Medulla oblongata (tissue), 1 donor: ENCODE results near the gene ATXN2.
A peak's percentile ranks its signal among the peaks of the same experiment; 100 is the strongest.

ENCODE experiments used
- DNase-seq: peaks from one replicate; pipeline ENCODE4 v3.0.0-alpha.2; 2015; ENCODE audit errors: extremely low spot score

The ATXN2 gene

DNA sequence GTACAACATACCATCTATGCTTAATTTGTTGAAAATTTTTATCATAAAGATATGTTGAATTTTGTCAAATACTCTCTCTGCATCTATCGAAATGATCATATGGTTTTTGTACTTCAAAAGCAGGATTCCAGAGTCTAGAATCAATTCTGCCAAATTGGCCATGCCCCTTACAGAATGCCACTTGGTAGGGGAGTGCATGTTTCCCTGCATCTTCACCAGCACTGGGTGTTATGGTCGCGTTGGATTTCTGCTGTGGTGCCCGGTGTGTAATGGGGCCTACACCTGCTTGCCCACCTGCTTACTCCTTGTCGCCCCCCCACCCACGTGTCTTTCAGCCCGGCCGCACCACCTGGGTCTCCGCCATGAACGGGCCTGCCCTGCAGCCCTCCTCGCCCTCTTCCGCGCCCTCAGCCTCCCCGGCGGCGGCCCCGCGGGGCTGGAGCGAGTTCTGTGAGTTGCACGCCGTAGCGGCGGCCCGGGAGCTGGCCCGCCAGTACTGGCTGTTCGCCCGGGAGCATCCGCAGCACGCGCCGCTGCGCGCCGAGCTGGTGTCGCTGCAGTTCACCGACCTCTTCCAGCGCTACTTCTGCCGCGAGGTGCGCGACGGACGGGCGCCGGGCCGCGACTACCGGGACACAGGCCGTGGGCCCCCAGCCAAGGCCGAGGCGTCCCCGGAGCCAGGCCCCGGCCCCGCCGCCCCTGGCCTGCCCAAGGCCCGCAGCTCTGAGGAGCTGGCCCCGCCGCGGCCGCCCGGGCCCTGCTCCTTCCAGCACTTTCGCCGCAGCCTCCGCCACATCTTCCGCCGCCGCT is 181.1 kb downstream of the ATXN2 start:
- no peak for DNase-seq

DNA sequence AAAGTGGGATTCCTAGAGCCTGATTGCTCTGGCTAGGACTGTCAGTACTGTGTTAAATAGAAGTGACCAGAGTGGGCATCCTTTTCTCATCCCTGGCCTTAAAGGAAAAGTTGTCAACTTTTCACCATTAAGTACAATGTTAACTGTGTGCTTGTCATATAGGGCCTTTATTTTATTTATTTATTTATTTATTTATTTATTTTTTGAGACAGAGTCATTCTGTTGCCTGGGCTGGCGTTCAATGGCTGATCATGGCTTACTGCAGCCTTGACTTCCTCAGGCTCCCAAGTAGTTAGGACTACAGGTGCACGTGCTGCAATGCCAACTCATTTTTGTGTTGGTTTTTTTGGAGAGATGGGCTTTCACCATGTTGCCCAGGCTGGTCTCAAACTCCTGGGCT is 181.8 kb downstream of the ATXN2 start:
- DNase-seq = no peak

DNA sequence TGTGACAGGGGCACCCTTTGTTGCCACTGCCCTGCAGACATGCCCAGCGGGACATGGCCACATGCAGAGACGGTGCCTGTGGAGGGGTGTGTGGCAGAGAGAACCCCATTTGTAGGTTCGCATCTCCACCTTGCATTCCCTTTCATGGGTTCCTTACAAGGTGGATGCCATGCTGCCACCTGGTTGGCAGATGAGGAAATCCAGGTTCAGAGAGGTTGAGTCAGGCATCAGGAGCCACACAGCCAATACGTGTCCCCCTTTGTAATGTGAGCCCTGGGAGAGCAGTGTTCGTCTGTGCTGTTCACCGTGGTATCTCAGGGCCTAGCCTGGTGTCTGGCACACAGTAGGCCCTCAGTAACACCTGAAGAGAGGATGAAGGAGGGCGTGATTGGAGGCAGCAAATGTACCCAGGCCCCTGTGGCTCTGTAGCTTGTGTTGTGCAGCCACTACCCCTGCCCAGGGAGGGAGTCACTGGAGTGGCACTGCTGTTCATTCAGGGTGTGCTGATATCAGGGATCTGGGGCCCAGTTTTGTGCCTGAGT is 184.3 kb downstream of the ATXN2 start:
- DNase-seq = no peak

DNA sequence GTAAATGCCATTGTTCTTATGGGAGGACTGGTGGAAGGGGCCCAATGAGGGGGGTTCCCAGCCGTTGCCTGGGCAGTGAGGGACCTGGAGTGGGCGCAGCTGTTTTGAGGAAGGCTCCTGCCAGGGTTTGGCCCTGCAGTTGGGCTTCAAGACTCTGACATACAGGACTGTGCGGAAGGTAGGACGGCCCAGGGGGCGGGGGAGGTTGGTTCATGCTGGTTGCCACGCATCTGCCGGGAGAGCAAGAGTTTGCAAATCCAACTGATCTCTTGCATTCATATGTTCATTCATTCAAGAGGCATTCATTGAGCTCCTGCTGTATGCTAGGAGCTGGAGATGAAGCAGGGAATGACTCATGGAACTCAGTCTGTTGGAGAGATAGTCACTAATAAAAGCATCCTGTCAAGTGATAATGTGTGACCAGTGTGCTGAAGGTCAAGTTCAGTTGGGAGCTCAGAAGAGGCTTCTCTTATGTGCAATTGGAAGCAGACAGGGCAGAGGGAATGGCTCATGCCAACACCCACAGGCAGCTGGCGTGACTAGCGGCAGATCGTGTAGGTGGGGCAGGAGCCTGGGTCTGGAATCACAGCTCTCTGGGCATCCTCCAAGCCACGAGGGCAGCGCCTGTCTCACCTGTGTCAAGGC is 185.6 kb downstream of the ATXN2 start:
- DNase-seq = no peak

DNA sequence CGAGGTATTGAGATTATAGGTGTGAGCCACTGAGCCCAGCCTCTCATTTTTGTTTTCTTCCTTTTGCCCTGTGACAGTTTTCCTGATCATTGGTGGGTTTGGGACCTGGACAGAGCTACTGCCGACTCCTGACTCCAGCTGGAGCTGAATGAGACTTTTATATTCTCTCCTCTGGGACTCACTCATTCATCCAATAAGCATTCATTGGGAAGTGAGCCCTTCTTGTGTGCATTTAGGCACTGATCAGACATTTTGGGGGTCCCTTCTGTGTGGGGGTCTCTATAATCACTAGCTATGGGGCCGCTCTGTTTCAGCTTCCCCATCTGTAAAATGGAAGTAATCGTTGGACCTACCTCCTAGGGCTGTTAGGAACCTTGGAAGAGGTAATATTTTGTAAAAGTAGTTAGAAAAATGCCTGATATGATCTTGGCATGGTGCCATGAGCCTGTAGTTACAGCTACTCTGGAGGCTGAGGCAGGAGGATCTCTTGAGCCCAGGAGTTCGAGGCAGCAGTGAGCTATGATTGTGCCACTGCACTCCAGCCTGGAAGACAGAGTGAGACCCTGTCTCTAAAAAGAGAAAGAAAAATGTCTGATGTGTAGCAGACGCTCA is 186.2 kb downstream of the ATXN2 start:
- DNase-seq = no peak

DNA sequence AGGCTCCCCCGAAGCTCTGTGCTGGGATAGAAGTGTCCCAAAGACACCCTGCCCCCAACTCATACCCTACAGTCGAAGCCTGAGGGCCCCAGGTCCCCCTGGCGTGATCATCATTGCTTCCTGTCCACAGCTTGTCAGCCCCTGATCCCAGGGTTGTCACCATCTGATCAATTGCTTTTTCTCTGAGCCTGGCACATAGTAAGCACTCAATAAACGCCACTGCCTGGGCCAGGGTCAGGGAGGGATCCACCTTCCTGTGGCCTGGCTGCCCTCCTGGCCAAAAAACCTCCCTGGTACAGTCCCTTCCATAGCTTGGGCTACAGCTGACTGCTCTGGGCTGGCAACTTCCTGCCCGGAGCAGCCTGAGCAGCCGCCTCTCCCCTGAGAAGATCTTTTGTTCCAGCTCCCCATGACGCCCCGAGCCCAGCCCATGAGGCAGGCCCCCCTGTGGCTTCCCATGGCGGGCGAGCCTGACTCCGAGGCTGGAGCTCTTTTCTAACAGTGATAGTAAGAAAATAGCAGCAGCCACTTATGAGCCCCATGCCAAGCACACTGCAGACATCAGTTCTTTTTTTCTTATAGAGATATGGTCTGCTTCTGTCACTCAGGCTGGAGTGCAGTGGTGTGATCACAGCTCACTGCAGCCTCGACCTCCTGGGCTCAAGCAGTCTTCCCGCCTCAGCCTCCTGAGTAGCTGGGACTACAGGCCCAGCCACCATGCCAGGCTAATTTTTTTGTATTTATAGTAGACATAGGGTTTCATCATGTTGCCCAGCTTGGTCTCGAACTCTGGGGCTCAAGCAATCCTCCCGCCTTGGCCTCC is 186.9 kb downstream of the ATXN2 start:
- peak; percentile 82 for DNase-seq

DNA sequence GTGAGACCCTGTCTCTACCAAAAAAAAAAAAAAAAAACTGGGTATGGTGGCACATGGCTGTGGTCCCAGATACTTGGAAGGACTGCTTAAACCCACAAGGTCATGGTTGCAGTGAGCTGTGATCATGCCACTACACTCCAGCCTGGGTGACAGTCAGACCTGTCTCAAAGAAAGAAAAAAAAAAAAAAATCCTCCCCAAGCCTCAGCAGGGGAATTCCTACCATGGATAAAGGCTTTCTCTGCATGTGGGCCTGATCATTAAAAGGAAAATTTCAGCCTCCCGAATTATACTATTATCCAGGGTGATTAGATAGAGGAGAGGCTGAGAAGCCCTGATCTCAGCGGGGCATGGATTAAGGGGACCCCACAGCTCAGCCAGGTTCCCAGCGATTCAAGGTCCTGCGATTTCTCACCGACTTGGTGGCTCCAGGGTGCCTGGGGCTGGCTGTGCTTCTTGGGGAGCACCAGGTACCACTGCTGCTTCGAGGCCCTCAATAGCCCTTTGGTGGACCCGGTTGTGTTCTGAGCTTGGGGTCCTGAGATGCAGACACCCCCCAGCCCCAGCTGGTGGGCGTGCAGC is 187.8 kb downstream of the ATXN2 start:
- no peak for DNase-seq

DNA sequence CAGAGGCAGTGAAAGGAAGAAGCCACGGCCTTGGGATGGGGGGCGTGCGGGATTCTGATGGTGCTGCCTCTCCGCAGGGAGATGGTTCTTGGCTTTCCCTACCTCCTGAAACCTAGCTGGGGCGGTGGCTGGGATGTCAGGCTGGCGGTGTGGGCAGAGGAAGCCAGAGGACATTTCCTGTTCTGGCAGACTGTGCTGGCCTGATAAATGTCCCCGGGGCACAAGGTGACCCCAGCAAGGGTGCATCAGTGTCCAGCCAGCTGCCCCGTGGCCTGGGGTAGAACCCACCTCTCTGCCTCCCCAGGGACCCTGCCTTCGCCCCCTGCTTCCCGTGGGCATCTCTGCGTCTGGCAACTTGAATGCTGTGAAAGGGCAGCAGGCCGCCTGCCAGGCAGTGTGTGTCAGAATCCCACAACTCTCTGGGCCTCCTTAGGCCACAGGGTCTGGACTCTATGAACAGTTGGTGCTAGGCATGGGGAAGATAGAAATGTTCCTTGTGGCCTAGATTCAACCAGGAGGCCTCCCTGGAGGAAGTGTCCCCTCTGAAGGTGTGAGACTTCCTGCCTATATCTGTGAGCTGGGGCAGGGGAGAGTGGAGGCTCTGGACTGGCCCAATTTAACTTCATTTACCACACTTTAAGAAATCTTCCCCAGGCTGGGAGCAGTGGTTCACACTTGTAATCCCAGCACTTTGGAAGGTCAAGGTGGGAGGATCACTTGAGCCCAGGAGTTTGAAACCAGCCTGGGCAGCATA is 188.5 kb downstream of the ATXN2 start:
- no peak for DNase-seq

DNA sequence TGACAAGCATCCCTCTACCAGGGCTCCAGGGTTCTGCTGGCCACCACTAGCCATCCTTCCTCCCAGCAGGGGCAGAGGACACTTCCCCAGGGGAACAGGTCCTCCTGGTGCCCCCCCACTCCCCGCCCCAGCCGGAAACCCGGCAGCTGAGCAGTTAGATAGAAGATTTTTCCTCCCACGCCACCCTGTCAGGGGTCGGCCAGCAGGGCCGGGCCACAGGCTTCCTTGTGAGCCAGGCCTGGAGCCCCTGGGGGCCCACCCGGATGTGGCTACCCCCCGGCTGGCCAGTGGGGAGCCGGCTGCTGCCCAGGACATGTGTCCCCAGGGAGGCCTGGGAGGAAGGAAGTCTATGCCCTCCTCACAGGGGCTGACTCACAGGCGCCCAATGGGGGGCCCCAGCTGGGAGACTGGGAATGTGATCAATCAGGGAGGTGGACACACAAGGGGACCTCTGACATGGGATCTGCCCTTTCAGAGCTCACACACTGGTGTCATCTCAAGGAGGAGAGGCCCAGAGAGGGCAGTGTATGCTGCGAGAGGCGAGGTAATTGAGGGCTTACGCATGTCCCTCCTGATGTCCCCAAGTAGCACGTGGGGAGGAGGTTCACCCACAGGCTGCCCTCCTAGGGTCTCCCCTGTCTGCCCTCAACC is 189.2 kb downstream of the ATXN2 start:
- no peak for DNase-seq

DNA sequence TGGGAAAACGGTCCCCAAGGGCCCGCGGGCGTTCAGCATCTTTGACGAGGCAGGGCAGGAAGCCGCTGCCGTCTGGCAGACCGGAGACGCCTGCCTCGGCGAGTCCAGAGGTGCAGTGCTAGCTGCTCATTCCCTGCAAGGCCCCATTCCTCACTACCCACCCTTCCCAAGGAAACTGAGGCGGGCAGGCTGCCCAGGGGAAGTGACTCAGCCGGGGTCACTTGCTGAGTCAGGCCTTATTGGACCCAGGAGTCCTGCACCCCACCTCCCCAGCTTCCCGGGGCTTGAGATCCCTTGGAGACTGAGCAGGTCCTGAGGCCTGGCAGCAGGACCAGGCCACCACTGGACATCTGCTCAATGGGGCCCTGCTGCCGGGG is 189.7 kb downstream of the ATXN2 start:
- no peak for DNase-seq

DNA sequence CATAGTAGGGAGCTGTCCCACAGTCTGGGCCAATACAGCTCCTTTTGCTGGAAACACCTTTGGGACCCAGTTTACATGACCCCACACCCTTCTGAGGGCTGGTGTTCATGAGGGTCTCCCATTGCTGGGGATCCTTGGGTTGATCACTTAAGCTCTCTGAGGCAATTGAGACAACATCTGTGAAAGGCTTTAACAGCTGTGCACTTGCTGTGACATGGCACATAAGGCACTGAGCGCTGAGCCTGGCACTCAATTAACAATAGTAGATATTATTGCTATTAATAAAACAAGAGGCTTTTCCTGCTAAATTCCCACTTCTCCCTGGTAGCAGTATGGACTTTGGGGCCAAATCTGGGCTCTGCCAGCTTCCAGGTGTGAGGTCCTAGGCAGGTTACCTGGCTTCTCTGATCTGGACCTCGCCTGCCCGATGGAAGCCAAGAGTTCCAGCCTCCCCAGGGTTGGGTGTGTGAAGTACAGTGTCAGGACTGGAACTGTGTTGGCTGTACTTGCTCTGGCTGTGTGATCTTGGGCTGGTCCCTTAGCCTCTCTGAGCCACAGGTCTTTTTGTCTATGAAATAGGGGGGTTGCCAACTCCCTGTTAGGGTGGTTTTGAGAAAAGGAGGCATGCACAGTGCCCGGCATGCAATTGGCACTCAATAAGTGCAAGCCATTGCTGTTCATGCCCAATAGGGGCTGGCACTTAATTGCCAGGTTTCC is 190.3 kb downstream of the ATXN2 start:
- DNase-seq = no peak

DNA sequence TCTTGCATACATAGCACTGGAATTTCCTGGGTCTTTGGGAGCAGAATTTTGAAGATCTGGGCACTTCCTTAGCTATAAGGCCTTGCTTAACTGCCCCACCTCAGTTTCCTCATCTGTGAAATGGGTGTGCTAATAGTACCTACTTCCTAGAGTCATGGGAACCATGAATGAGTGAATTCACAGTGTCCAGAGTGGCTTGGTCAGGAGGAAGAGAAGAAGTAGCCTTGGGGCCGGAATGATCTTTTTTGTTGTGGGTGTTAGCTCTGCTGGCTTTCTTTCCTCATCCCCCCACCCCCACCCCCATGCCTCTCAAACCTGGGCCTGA is 191.0 kb downstream of the ATXN2 start:
- no peak for DNase-seq

DNA sequence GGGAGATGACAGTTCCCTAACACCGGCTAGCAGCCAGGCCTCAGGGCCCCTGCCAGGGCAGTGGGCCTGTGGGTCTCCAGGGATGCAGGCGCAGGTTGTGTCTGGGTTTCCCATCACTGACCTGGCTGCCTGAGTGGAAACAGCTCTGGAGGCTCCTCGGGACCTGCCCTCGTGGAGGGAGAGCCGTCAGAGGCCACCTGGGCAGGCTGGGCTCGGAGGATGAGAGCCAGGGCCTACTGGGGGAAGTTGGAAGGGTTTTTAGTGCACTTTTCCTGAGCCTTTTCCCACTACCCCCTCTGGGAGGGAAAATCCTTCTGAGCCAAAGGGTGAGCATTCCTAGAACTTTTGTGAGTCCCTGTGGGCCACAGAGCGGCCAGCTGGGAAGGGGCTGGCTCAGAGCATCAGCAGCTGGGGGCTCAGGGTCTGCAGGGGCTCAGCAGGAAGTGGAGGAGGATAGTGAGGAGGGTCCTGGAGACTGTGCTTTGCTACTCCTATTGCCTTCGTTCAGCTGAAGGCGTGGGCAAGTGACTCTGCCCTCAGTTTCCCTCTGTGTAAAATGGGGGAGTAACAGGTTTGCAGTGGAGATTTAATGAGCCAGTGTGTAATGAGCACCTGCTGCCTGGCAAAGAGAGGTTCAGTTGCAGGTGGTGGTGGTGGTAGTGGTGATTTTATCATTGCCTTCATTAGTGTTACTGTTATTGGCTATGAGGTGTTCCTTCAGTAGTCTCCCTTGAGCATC is 191.6 kb downstream of the ATXN2 start:
- DNase-seq = no peak

DNA sequence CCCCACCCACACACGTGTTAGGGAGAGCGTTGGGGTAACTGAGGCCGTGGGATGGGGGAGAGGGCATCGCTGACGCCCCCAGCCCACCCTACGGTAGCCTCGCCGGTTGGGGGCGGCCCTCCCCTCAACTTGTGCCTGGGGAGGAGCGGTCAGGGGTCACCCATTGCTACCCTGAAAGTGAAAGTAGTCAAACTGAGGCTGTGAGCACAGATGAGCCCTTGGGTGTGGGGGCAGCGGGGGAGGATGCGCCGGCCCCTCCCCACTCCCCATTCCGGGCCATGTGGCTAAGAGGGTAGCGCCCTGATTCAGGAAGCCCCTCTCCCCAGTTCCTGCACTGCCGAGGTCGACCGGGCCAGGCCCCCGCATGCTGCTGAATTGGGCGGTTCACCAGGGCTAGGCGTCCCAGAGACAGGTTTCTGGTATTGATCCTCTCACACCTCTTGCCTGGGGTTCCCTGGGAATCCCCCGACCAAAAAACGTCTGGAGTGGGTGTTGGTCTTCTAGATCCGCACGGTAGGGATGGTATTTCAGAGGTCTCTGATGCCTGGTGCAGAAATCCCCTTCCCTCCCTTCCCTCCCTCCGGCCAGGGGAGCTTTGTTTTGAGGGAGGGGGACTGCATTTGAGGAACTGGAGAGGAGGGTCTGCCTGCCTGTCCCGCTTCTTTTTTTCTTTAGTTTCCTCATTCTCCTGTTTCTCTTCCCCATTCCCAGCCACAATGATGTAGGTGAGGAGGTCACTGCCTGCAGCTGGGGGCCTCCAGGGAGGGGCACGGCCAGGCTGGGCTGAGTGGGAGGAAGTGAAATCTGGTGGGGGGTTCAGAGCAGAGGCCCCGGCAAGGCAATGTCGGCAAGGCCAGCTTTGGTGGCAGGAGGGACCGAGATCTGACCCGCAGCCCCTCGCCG is 192.4 kb downstream of the ATXN2 start:
- DNase-seq = peak; percentile 83

DNA sequence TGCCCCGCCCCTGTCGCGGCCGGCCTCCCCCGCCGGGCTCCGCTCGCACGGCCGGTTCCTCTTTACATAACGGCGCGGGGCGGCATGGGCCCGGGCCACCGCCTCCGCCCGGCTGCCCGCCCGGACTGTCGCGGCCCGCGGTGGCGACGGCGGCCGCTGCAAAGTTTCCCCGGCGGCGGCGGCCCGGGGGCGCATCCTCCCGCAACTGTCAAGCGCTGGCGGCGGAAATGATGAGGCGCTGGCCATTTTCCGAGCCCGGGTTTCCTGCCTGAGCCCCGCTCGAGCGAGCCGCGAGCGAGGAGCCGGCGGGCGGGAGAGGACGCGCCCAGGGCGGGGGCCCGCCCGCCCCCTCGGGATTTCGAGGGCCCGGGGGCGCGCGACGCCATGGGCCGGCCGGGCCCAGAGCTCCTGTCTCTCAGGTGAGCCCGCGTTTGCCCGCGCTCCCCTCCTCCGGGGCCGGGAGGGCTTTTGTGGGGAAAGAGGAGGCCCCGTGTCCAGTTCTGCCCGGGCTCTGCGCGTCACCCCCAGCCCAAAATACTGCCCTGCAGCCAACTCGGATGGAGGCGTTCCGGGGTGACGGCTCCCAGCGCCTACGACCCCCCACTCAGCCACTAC is 193.1 kb downstream of the ATXN2 start, which contains the start of gene SH2B3:
SH2B3 (plus strand) TSS at position 65 of the 615 bp plus-strand sequence. CDS start 12,223 bp downstream, outside the sequence.
- DNase-seq = no peak

DNA sequence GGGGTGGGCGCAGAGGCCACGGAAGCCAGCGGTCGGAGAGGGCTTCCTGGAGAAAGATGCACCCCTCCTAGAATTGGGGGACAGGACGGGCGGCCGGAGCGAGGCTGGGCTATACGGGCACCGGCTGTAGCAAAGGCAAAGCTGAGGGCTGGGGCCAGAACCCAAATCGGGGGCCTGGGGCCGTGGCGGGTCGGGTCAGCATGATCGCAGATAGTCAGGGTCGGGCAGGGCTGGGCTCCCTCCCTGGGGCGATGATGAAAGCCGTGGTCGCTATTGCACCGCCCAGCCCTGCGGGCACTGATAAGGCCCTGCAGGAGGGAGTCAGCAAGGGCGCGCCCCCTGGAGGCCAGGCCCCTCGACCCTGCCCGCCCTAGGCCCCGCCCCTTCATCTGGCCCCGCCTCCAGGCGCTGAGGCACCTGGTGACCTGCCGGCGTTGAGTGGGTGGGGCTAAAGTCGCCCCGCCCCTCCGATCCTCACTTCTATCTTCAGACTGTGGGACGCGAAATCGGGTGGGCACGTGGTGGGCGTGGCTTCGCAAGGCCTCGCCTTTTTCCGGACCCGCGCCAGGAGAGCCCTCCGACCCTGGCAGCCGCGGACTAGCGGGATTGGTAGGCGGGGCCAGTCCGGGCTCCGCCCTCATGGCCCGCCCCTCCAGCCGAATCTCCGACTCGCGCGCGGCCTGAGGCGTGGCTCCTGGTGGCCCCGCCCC is 193.8 kb downstream of the ATXN2 start:
- DNase-seq = peak; percentile 92
